HUES64 (cell line): ENCODE results near the gene ABCC5.
"Not testable (repeated sequence)": the region's sequence is repeated elsewhere in the genome, so short reads cannot be mapped to it uniquely, and the experiment has no call there.

Experiments used
- H3K27ac ChIP-seq: 2 replicates; pipeline ENCODE4 v1.7.0; 2013; ENCODE audit warnings: low read depth, low read length, inconsistent platforms
- H3K27me3 ChIP-seq: 2 replicates; pipeline ENCODE4 v1.6.1; 2013; ENCODE audit warnings: mild to moderate bottlenecking, low read length; ENCODE audit not compliant: insufficient read depth
- H3K36me3 ChIP-seq: 2 replicates; pipeline ENCODE4 v1.6.1; 2013; ENCODE audit warnings: mild to moderate bottlenecking, low read length; ENCODE audit not compliant: insufficient read depth
- H3K4me1 ChIP-seq: 2 replicates; pipeline ENCODE4 v1.6.1; 2013; ENCODE audit warnings: mild to moderate bottlenecking, low read length, moderate library complexity; ENCODE audit not compliant: insufficient read depth
- H3K4me3 ChIP-seq: 2 replicates; pipeline ENCODE4 v1.5.1; 2013; ENCODE audit warnings: mild to moderate bottlenecking, low read length, moderate library complexity
- H3K9ac ChIP-seq: 2 replicates; pipeline ENCODE4 v1.6.1; 2013; ENCODE audit warnings: mild to moderate bottlenecking, low read depth, low read length
- H3K9me3 ChIP-seq: 2 replicates; pipeline ENCODE4 v1.6.1; 2013; ENCODE audit warnings: low read depth, low read length; ENCODE audit not compliant: insufficient read depth
- WGBS: fragments of 150-250, 120-280 bp; methylation state at CpG from one replicate; pipeline ENCODE4 v1.1.7; 2013; ENCODE audit warnings: missing lambda C conversion rate; 5-methylcytosine and 5-hydroxymethylcytosine counted together

The ABCC5 gene

GRCh38 chr3:183884097-183884426, 133.6 kb downstream of the ABCC5 start:
- peak overlapping the region; percentile 67 for H3K27ac ChIP-seq
- H3K4me3 ChIP-seq, result peak overlapping the region; percentile 92
- 4% methylated on average over 9 of the region's 9 CpGs for WGBS
- peaks cover 13% of the 10 kb centered on the region for H3K4me1 ChIP-seq
- H3K9ac ChIP-seq, result peak overlapping the region; percentile 86
- H3K36me3 ChIP-seq, result no peaks in the 10 kb centered on the region
- no peaks in the 10 kb centered on the region for H3K9me3 ChIP-seq
- H3K27me3 ChIP-seq, result no peaks in the 10 kb centered on the region

GRCh38 chr3:183883291-183884096, 134.2 kb downstream of the ABCC5 start:
- Histone ChIP-seq H3K4me1 (peaks cover 16% of the 10 kb centered on the region), H3K9ac (peak overlapping the region; percentile 86), H3K36me3 (no peaks in the 10 kb centered on the region), H3K27me3 (no peaks in the 10 kb centered on the region), H3K27ac (no peak overlapping the region), H3K9me3 (no peaks in the 10 kb centered on the region), H3K4me3 (peak overlapping the region; percentile 92)
- 74% methylated on average over 15 of the region's 16 CpGs for WGBS

GRCh38 chr3:183880121-183880520, 137.6 kb downstream of the ABCC5 start:
- H3K27ac ChIP-seq, result no peak overlapping the region
- no peak overlapping the region for H3K9ac ChIP-seq
- WGBS, result 95% methylated on average over 9 of the region's 9 CpGs

GRCh38 chr3:183879243-183879642, 138.4 kb downstream of the ABCC5 start:
- peaks cover 10% of the 10 kb centered on the region; the same call in 1 of the 2 replicates for H3K36me3 ChIP-seq
- 92% methylated on average over 1 of the region's 2 CpGs for WGBS
- no peaks in the 10 kb centered on the region for H3K27me3 ChIP-seq
- H3K4me1 ChIP-seq, result peaks cover 16% of the 10 kb centered on the region
- no peaks in the 10 kb centered on the region for H3K9me3 ChIP-seq
- H3K9ac ChIP-seq, result no peak overlapping the region
- no peak overlapping the region for H3K27ac ChIP-seq
- no peak overlapping the region for H3K4me3 ChIP-seq

More at GRCh38 chr3:183880121-183880520, 137.6 kb downstream of the ABCC5 start:
- H3K36me3 ChIP-seq, result peaks cover 10% of the 10 kb centered on the region; the same call in 1 of the 2 replicates
- no peaks in the 10 kb centered on the region for H3K9me3 ChIP-seq
- H3K27me3 ChIP-seq, result no peaks in the 10 kb centered on the region
- H3K4me1 ChIP-seq, result peaks cover 16% of the 10 kb centered on the region
- H3K4me3 ChIP-seq, result no peak overlapping the region

GRCh38 chr3:183878071-183878470, 139.6 kb downstream of the ABCC5 start:
- 98% methylated on average over 8 of the region's 8 CpGs for WGBS
- H3K9me3 ChIP-seq, result no peaks in the 10 kb centered on the region
- peaks cover 10% of the 10 kb centered on the region; the same call in 1 of the 2 replicates for H3K36me3 ChIP-seq
- H3K4me1 ChIP-seq, result peaks cover 12% of the 10 kb centered on the region
- H3K27ac ChIP-seq, result no peak overlapping the region
- H3K4me3 ChIP-seq, result no peak overlapping the region
- no peak overlapping the region for H3K9ac ChIP-seq
- H3K27me3 ChIP-seq, result no peaks in the 10 kb centered on the region

GRCh38 chr3:183877227-183877626, 140.5 kb downstream of the ABCC5 start:
- not testable (repeated sequence) for H3K36me3 ChIP-seq, H3K4me3 ChIP-seq
- 87% methylated on average over 5 of the region's 5 CpGs for WGBS

GRCh38 chr3:183875411-183875810, 142.3 kb downstream of the ABCC5 start:
- Histone ChIP-seq H3K27ac (no peak overlapping the region), H3K36me3 (peaks cover 10% of the 10 kb centered on the region; the same call in 1 of the 2 replicates), H3K4me1 (peaks cover 7% of the 10 kb centered on the region; the same call in 1 of the 2 replicates), H3K27me3 (no peaks in the 10 kb centered on the region), H3K9ac (no peak overlapping the region), H3K4me3 (no peak overlapping the region), H3K9me3 (no peaks in the 10 kb centered on the region)

More at GRCh38 chr3:183877227-183877626, 140.5 kb downstream of the ABCC5 start:
- H3K27me3 ChIP-seq, H3K27ac ChIP-seq, H3K4me1 ChIP-seq, H3K9me3 ChIP-seq, H3K9ac ChIP-seq: not testable (repeated sequence)

GRCh38 chr3:183873914-183874313, 143.8 kb downstream of the ABCC5 start:
- H3K9me3 ChIP-seq, result no peaks in the 10 kb centered on the region
- peaks cover 2% of the 10 kb centered on the region; the same call in 1 of the 2 replicates for H3K4me1 ChIP-seq
- H3K27ac ChIP-seq, result no peak overlapping the region
- WGBS, result 96% methylated on average over 3 of the region's 3 CpGs
- H3K36me3 ChIP-seq, result peaks cover 10% of the 10 kb centered on the region; the same call in 1 of the 2 replicates
- H3K27me3 ChIP-seq, result no peaks in the 10 kb centered on the region
- no peak overlapping the region for H3K4me3 ChIP-seq
- no peak overlapping the region for H3K9ac ChIP-seq

- Histone ChIP-seq H3K36me3 (peaks cover 12% of the 10 kb centered on the region), H3K4me3 (no peak overlapping the region), H3K27ac (no peak overlapping the region), H3K4me1 (no peaks in the 10 kb centered on the region), H3K9ac (no peak overlapping the region), H3K27me3 (no peaks in the 10 kb centered on the region), H3K9me3 (no peaks in the 10 kb centered on the region)
- 98% methylated on average over 2 of the region's 2 CpGs for WGBS
Measured at GRCh38 chr3:183871541-183871940, 146.1 kb downstream of the ABCC5 start.

GRCh38 chr3:183870563-183870962, 147.1 kb downstream of the ABCC5 start:
- no peak overlapping the region for H3K9ac ChIP-seq
- H3K27me3 ChIP-seq, result no peaks in the 10 kb centered on the region
- H3K27ac ChIP-seq, result no peak overlapping the region
- WGBS, result 92% methylated on average over 3 of the region's 3 CpGs
- H3K4me1 ChIP-seq, result no peaks in the 10 kb centered on the region
- H3K4me3 ChIP-seq, result no peak overlapping the region
- H3K36me3 ChIP-seq, result peaks cover 22% of the 10 kb centered on the region
- 0 out of 2 replicates have a peak, but pooled peaks cover 2% of the 10 kb centered on the region for H3K9me3 ChIP-seq
